ENCODE results near the gene LSM2.

Gene LSM2

GRCh38 chr6:31794866-31795615, 11.7 kb downstream of the LSM2 start:
- peak; percentile 35; the same call in 1 of the 2 replicates for TF ChIP-seq SIN3A (IDR thresholded peaks at IDR 0.05; ENCODE audit: borderline replicate concordance, insufficient read depth, low read length)
- TF ChIP-seq REST (IDR thresholded peaks at IDR 0.05; ENCODE audit: insufficient read depth in 1 of 2, low read depth in 2 of 2, low read length in 2 of 2) = no peak
- TF ChIP-seq TAF1 (IDR thresholded peaks at IDR 0.05; ENCODE audit: borderline replicate concordance, insufficient read depth, low read length) = 0 out of 2 replicates have a peak, but pooled peaks have one; percentile 3

GRCh38 chr6:31794294-31794865, 12.4 kb downstream of the LSM2 start:
- TF ChIP-seq TAF1 (IDR thresholded peaks at IDR 0.05; ENCODE audit: borderline replicate concordance, insufficient read depth, low read length) (peak; percentile 13; the same call in 1 of the 2 replicates), SIN3A (IDR thresholded peaks at IDR 0.05; ENCODE audit: borderline replicate concordance, insufficient read depth, low read length) (no peak)

GRCh38 chr6:31792761-31793171, 14.0 kb downstream of the LSM2 start:
- TF ChIP-seq POLR2AphosphoS5 (IDR thresholded peaks at IDR 0.05; ENCODE audit: low read depth, low read length) (no peak), REST (IDR thresholded peaks at IDR 0.05; ENCODE audit: insufficient read depth in 1 of 2, low read depth in 2 of 2, low read length in 2 of 2) (no peak), SIN3A (IDR thresholded peaks at IDR 0.05; ENCODE audit: borderline replicate concordance, insufficient read depth, low read length) (no peak), TAF1 (IDR thresholded peaks at IDR 0.05; ENCODE audit: borderline replicate concordance, insufficient read depth, low read length) (no peak), FOXP2 (optimal IDR thresholded peaks at IDR 0.05; ENCODE audit: borderline replicate concordance, extremely low read depth, extremely low read length, insufficient read depth) (no peak)

GRCh38 chr6:31792090-31792374, 14.7 kb downstream of the LSM2 start:
- TF ChIP-seq TAF1 (IDR thresholded peaks at IDR 0.05; ENCODE audit: borderline replicate concordance, insufficient read depth, low read length) (no peak), SIN3A (IDR thresholded peaks at IDR 0.05; ENCODE audit: borderline replicate concordance, insufficient read depth, low read length) (no peak), POLR2AphosphoS5 (IDR thresholded peaks at IDR 0.05; ENCODE audit: low read depth, low read length) (no peak), FOXP2 (optimal IDR thresholded peaks at IDR 0.05; ENCODE audit: borderline replicate concordance, extremely low read depth, extremely low read length, insufficient read depth) (no peak), REST (IDR thresholded peaks at IDR 0.05; ENCODE audit: insufficient read depth in 1 of 2, low read depth in 2 of 2, low read length in 2 of 2) (no peak)

GRCh38 chr6:31791324-31792089, 15.3 kb downstream of the LSM2 start:
- TF ChIP-seq REST (IDR thresholded peaks at IDR 0.05; ENCODE audit: insufficient read depth in 1 of 2, low read depth in 2 of 2, low read length in 2 of 2) = no peak
- TF ChIP-seq POLR2AphosphoS5 (IDR thresholded peaks at IDR 0.05; ENCODE audit: low read depth, low read length) = peak; percentile 40
- no peak for TF ChIP-seq TAF1 (IDR thresholded peaks at IDR 0.05; ENCODE audit: borderline replicate concordance, insufficient read depth, low read length)
